SK-N-MC (cell line): ENCODE results near the gene CLNK.

Source experiments
- EZH2 ChIP-seq: fragments of 200-600 bp; sonication (generic); IDR thresholded peaks from one replicate; pipeline ENCODE4 v1.6.1; 2017; ENCODE audit warnings: antibody characterized with exemption
- POLR2AphosphoS5 ChIP-seq: IDR thresholded peaks from 2 replicates; pipeline ENCODE4 v1.6.1; 2012; ENCODE audit warnings: mild to moderate bottlenecking, low read depth, low read length, borderline replicate concordance

GRCh38 chr4:10656988-10657387 is 27.6 kb downstream of the CLNK start:
- no peak for TF ChIP-seq POLR2AphosphoS5
- TF ChIP-seq EZH2: no peak
